HG03060 (cell line): ENCODE results near the gene PRKG2.

Experiments used
- ATAC-seq: cut with Tn5 transposase; IDR thresholded peaks from one replicate; pipeline ENCODE4 v1.9.1; 2021; ENCODE audit warnings: low read depth, moderate number of reproducible peaks; ENCODE audit not compliant: unreplicated experiment

PRKG2 gene

DNA sequence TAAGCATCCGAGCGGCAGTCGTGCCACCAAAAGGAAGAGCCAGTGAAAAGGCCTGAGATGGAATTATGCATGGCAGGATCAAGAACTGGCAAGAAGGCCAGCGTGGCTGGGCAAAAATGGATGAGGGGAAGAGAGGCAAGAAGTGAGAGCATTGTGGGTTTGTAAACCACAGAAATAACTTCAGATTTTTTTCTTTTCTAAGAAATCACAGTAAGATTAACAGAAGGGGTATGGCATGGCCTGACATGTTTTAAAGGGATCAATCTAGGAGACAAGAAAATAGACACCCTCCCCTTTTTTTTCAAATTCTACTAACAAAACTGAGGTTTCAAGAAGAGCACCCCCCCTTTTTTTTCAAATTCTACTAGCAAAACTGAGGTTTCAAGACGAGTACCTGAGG lies 102.0 kb downstream of the PRKG2 start:
- ATAC-seq: no peak

DNA sequence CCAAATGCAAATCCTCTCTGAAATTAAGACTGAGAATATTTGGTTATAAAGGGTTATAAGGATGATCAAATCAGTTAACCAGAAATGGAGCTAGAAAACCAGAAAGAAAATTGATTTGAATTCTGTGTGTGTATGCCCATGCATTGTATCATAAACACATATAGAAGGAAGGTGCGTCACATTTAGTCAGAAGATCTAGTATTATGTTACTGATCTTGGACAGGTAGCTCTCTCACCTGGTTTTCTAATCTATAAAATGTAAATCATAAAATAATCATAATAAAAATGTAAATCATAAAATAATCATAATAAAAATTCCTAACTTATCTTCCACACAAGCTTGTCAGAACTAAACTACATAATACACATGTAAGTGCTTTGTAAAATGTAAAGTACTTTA lies 105.7 kb downstream of the PRKG2 start:
- no peak for ATAC-seq

DNA sequence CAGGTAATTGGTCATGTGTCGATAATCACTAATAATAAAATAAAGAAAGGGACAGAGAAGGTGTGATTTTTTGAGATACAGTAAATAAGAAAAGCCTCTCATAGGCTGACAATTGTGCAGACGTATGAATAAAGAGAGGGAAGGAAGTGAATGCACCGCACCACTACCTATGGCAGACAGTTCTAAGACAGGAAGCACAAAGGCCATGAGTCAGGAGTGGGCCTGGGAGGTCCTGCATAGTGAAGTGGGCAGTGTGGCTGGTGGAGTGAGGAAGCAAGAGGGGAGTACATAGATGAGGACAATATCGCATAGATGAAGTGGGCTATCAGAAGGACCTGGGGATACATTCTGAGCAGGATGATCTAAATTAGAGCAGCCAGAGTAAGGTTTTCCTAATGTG lies 108.9 kb downstream of the PRKG2 start:
- no peak for ATAC-seq

DNA sequence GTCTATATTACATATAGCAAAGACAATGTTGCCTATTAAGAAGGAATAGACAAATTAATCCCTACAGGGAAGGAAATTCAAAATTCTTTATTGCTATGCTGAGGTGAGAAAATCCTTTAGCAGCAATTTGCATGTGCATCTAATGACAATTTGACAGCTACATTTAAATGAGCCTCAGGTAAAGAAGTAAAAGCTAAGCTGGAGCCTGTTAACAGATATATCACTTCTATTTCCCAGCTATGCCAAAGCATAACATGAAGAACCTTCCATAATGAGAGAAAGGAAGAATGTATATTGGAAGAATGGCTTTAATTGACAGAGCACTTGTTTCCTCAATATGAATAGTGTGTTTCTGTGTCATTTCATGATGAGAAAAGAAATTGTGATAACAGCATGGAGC lies 112.9 kb downstream of the PRKG2 start:
- no peak for ATAC-seq

DNA sequence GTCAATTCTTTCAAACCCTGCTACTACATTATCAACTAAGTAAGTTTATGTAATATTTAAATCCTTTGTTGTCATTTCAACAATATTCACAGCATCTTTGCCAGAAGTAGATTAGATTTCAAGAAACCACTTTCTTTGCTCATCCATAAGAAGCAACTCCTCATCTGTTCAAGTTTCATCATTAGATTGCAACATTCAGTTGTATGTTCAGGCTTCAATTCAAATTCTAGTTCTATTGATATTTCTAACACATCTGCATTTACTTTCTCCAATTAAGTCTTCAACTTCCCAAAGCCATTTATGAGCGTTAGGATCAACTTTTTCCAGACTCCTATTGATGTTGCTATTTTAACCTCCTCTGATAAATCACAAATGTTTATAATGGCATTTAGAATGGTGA lies 118.5 kb downstream of the PRKG2 start:
- no peak for ATAC-seq

DNA sequence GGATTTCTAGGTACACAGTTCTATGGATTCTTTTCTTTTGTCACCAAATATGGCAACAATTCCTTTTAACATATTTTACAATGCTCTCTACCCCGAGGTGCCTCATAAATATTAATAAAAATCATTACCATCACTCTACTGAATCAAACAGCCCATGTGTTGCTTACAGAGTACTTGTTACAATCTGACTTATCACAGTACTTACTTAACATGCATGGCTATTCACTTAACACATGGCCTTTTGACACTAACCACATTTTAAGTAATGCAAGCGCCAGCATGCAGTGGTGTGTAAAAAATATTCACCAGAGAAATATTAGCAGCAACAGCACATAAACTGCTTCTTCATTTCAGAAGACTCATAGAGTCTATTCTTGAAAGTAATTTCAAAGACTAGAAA lies 119.6 kb downstream of the PRKG2 start:
- ATAC-seq: no peak

DNA sequence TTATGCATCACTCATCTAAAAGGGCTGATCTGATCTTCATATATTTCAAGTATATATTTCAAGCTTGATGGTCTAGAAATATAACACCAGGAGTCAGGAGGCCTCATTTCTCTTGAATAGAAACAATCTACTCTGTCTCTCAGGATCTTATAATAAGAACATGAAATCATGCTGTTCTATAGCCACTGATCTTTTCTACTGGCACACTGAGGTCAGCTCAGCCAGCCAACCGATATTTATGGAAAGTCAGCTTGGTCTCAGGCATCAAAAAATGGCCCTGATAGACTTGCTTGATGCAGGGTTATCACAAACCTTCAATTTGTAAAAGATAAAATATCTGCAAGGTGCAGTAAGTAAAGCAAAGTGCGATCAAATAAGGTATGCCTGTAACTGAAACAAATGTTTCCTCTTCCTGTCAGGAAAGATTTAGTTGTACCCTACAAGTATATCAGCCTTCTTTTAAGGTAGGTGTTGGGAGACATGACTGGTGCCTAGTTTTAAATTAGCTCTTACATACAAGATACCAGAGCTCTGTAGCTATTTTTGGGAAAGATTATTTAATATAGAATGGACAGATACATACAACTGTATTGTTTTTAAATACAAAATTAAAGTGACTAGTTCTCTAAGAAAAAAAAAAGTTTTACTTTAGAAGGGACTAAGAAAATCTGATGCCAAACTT lies 121.2 kb downstream of the PRKG2 start:
- ATAC-seq: no peak

DNA sequence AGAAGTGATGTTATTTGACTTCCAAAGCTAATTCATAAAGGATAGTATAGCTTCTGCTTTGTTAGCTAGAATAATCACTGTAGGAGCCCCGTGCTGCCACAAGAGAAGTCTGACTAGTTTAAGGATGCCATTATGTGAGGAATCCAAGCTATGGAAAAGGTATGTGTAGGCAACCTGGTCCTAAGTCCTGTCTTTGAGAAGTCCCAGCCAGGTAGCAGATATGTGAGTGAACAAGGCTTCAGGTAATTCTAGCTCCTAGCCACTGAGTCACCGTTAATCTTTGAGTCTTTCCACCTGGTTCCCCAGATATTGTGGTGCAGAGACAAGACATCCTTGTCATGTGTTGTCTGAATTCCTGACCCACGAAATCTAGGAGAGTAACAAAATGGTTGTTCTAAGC lies 129.0 kb downstream of the PRKG2 start:
- no peak for ATAC-seq

DNA sequence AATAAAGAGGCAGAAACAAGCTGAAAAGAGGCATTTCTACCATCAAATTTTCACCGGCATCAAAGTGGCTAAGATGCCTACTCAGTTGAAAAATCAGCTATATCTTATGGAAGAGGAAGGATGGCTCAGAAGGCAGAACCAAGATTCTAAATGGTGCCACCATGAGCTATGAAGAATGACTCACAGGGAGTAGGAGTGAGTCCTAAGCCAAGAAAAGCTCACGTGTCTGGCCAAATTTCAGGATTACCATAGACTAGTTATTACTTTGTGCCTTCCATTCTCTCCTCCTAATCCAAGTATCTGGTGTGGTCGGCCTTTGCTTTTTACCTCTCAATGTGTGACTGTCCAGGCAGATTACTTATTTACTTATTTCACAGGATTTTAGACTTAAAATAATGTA lies 129.7 kb downstream of the PRKG2 start:
- ATAC-seq: no peak

DNA sequence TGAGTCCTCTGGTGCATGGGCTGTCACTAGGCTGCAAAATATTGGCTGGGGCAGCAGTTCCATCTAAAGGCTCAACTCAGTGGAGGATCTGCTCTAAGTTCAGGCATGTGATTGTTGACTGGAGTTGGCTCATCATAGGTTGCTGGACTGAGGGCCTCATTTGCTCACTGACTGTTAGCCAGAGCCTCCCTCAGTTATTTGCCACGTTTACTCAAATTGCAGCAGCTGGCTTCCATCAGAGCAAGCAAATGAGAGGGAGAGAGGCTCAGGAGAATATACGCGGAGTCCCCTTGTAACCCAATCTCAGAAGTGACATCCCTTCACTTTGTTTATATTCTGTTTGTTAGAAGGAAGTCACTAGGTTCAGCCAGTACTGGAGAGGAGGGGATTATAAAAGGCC lies 130.4 kb downstream of the PRKG2 start:
- no peak for ATAC-seq

DNA sequence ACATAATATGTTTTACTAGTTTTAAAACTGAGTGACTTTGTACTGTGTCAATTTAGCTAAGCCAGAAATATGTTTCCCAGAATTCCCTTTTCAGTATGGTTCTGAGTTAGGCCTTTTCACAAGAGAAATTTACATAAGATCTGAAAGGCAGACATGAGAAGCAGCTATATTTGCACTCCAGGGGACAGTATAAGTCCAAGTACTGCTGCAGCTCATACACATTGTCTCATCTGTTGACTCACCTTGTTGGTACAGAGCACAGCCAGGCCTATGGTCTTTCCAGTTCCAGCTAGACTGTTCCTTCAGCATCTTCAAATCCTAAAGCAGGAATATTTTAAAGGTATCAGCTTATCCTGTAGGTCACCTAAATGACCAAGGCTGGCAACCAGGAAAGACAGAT lies 131.0 kb downstream of the PRKG2 start:
- no peak for ATAC-seq

DNA sequence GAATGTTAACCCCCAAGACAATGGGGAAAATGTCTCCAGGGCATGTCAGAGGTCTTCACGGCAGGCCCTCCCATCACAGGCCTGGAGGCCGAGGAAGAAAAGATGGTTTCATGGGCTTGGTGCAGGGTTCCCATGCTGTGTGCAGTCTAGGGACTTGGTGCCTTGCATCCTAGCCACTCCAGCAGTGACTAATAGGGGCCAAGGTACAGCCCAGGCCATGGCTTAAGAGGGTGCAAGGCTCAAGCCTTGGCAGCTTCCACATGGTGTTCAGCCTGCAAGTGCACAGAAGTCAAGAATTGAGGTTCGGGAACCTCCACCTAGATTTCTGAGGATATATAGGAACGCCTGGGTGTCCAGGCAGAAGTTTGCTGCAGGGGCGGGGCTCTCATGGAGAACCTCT lies 133.9 kb downstream of the PRKG2 start:
- ATAC-seq: no peak

DNA sequence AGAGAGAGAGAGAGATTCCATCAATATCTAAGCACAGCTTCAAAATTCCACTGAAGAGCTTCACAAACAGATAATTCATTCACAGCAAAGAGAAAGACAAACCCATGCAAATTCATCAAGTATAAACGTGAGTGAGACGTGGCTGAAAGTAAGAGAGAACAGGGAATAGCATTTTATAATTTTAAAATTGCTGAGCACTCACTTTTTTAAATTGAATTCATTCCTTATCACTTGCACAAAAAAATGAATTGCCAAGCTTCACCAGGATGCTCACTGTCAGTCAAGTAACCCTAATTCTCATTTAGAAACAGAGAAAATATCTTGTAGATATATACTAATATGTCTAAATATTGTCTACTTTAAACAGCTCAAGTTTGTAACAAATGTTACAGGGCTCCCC lies 144.0 kb downstream of the PRKG2 start:
- ATAC-seq: no peak

DNA sequence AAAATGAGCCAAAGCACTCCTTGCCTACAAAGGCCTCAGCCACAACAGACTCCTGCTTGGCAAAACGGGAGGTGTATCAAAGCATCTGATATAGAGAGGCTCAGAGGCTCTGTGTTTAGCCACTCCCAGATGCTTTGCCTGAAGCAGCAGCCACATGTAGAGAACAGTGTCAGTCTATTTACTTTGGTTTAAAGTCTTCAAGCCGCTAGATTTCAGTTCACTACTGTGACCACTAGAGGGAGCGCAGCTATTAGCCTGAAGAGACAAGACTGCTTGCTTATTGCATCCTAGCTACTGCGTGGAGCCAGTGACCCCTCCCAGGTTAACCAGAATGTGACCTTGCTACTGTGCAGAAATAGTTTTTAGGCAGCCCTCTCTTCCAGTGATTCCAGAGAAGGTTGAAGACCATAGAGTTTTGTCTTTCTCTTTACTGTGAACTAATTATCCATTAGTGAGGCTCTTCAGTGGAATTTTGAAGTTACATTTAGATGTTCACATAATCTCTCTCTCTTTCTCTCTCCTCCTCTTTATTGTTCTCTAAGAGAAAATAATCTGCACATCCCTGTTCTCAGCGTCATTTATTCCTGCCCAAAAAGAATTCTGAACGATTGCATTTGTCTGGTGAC lies 145.2 kb downstream of the PRKG2 start:
- ATAC-seq: peak; percentile 94

DNA sequence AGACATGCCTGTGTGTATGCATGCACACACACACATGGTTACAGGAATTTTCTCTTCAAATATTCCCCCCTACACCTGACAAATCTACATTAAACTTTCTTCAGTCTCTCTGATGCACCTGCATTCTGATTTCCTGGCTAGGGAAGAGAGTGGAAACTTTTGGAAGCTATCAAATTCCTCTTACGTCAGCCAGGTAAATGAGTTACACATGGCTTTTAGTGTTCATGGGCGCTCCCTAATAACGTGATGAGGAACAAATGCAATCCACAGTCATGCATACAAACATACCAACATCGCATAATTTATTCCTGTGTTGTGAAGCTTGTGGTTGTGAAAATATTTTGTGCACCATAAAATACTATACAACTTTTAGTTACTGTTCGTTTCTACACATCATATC lies 149.6 kb downstream of the PRKG2 start:
- ATAC-seq: no peak

DNA sequence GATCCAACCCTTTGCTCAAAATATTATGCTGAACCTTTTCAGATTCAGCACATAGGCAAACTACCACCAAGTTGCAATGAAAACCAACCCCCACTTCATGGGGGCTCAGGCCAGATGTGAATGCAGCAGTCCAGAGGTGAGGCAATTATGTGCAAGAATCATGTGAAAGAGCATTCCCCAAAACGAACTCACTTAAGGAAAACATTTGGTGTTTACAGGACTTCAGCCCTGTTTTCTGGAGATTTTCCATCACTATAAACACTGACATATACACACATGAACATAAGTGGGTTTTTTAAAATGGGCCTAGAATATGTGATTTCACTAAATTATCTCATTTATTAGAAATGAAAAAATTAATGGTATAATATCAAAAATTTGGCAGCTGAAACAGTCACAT lies 153.0 kb downstream of the PRKG2 start:
- no peak for ATAC-seq

DNA sequence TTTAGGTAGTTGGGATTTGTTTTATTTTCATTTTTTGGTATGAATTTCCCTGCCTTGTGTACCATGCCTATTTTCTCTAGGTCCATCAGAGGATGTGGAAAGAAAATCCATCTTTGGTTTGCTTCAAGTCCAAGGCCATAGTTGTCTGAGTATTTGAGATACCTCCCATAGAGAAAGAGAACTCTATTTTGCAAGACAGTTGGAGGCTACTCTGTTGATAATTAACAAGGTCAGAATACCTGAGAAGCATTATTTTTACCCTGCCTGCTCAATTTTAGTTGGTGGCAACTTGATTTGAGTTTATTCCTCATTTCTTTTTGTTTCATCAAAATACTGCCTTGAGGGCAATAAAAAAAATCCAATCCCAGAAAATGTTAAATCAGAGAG lies 153.7 kb downstream of the PRKG2 start:
- no peak for ATAC-seq

DNA sequence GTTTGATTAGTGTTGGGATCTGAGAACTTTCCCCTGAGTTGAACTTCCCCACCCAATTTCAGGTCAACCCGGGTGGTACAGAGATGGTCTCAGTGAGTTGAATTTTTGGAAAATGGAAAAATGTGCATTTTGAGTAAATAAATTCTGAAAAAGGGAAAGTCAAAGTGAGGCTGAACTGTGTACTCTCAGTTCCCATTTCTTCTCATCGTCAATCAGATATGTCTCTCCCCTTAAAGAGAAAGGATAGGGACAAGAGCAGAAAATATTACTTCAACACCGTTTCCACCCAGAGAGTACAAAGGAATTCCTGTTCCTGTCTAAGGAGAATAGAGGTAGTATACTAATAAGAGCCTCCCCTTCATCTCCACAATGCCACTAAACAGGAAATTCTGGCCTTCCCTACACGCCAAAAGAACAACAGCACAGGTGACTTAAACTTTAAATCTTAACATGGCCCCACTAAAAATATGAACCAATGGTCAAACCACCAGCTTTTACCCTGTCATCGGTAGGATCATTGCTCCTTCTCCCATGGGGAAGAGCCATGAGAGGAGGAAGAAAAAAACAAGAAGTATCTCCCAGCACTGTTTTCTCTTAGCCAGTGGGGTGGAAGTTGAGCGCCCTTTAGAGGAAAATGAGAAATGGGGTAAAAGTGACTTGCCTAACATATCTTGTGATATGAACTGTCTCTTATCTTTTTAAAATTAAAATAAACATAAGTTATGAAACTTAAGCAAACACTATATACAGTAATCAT lies 154.3 kb downstream of the PRKG2 start:
- no peak for ATAC-seq

DNA sequence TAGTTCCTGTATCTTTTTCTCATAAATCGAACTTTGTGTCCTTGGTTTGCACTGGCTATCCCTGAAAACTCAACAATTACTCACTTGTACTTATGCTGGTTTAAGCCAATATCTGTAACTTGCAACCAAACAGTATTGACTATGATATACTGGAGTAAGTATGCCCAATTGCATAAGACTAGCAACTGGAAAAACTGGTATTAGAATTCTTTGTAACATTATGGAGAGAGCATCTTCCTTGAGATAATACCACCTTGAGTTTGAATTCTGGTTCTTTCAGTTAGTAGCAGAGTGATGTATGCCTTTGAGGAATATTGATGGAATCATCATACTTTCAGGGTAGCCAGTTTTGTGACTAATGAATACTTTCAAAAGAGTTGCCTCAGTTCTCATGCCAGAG lies 156.4 kb downstream of the PRKG2 start:
- no peak for ATAC-seq

DNA sequence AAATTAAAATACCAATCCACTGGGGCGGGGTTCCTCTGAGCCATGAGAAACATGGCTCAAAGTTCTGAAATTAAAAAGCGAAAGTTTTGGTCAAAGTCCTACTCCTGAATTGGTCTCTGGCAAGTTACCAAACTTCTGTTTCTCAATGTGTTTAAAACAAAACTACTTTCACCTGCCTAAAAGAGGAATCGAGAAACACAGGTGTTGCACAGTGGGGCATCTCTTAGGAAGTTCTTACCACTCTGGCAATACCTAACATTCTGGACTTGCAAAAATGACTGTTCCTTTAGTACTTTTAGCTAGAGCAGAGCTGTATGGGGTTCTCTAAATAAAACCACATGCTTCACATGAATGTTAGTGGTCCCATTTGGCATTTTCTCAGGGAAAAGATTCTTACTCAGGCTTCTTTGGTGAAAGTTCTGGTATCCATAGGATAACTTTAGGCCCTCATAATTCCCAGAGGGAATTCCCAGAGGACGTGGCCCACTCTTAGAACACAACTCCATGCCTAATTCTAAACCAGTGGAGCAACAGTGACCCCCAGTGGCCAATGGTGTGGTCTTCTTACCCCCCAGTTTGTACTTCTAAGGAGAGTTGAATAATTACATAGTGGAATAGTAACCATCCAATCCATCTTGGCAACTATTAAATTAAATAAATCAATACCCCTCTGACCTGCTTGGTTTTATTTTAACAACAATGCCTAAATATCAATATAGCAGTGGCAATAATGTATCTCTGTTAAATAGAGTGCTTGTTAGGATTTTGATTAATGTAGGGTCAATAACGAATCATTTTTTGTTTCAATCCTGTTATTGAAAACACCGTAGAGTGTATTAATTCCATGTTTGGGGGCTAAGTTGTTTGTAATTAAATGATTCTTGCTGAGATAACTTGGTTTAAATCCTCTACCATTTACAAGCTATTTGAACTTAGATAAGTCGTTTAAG lies 162.6 kb downstream of the PRKG2 start:
- peak; percentile 99 for ATAC-seq

DNA sequence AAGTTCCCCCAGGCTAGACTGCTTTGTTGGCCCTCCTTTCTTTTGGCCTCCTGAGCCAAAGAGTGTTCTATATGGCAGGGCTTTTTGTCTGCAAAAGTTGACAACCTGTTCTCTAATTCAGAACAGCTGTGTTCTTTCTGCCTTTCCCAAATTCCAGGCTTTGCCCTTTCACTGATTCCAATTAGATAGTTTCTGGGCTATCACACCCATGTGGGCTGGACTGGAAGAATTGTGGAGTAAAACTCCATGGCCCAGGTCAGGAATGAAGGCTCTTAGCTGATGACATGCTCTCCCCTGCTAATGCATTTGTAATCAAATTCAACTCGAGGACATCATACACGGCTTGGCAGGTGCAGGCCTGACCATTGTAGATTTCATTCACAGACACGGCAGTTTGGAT lies 165.1 kb downstream of the PRKG2 start:
- no peak for ATAC-seq
